SK-N-SH (cell line): ENCODE data around the gene ASPDH. TPM values are rescaled to one million over a fixed set of nuclear protein-coding genes. Genes with fewer than 3 reads are reported as not detected.

ENCODE experiments used
- CTCF ChIA-PET: fragments of 300-600, 350-600 bp; formaldehyde crosslinking; extraction: SDS; loops from one replicate; lab custom pipeline; 2021; lab: Yijun Ruan, JAX
- POLR2A ChIA-PET: fragments of 350-600 bp; sonication (Branson Sonifier 250); formaldehyde crosslinking; extraction: SDS; loops from one replicate; lab custom pipeline; 2020; ENCODE audit warnings: antibody characterized with exemption, inconsistent platforms; lab: Yijun Ruan, JAX
- DNase-seq: peaks from one replicate; pipeline ENCODE4 v3.0.0; 2012
- H2AFZ ChIP-seq: fragments of 200-600 bp; sonication (generic); 2 replicates; pipeline ENCODE4 v1.8.1; 2016; ENCODE audit warnings: antibody characterized with exemption, mild to moderate bottlenecking, low read depth
- H3F3A ChIP-seq: fragments of 200-600 bp; sonication (generic); replicated peaks from 2 replicates; pipeline ENCODE3; 2016; ENCODE audit warnings: antibody characterized with exemption, mild to moderate bottlenecking; ENCODE audit not compliant: insufficient read depth
- H3K27ac ChIP-seq, 2 experiments: fragments of 200-500 bp in 1 of 2; fragments of 200-600 bp in 1 of 2; sonication (Bioruptor generic) in 1 of 2; sonication (generic), shearing (Covaris generic) in 1 of 2; 2 replicates each; pipeline versions ENCODE4 v1.5.1 to v1.6.1; 2014 to 2016; ENCODE audit warnings: low read depth in 2 of 2, inconsistent platforms in 1 of 2, low read length in 1 of 2, mild to moderate bottlenecking in 1 of 2, mixed read lengths in 1 of 2
- H3K27me3 ChIP-seq: fragments of 200-600 bp; sonication (generic), shearing (Covaris generic); 2 replicates; pipeline ENCODE4 v1.6.1; 2016; ENCODE audit warnings: mixed run types; ENCODE audit not compliant: insufficient read depth
- H3K36me3 ChIP-seq, 2 experiments: fragments of 200-500 bp in 1 of 2; fragments of 200-600 bp in 1 of 2; sonication (Bioruptor generic) in 1 of 2; sonication (generic) in 1 of 2; replicated peaks in 1 of 2; 2 replicates each; pipeline versions ENCODE3 to v1.5.1; 2014 to 2016; ENCODE audit warnings: low read length in 1 of 2, mild to moderate bottlenecking in 1 of 2; ENCODE audit not compliant: insufficient read depth in 2 of 2, control insufficient read depth in 1 of 2
- H3K4me1 ChIP-seq, 2 experiments: fragments of 200-500 bp in 1 of 2; fragments of 200-600 bp in 1 of 2; sonication (Bioruptor generic) in 1 of 2; sonication (generic), shearing (Covaris generic) in 1 of 2; 2 replicates each; pipeline versions ENCODE4 v1.5.1 to v1.6.1; 2014 to 2016; ENCODE audit warnings: low read depth in 1 of 2, low read length in 1 of 2, mixed run types in 1 of 2; ENCODE audit not compliant: insufficient read depth in 2 of 2, control insufficient read depth in 1 of 2
- H3K4me2 ChIP-seq: fragments of 200-600 bp; sonication (generic), shearing (Covaris generic); 2 replicates; pipeline ENCODE4 v1.6.1; 2017; ENCODE audit warnings: mixed run types
- H3K4me3 ChIP-seq, 2 experiments: fragments of 200-500 bp in 1 of 2; fragments of 200-600 bp in 1 of 2; sonication (Bioruptor generic) in 1 of 2; sonication (generic), shearing (Covaris generic) in 1 of 2; 2 replicates each; pipeline versions ENCODE4 v1.5.1 to v1.8.1; 2014 to 2016; ENCODE audit warnings: low read depth in 2 of 2, inconsistent platforms in 1 of 2, low read length in 1 of 2, mild to moderate bottlenecking in 1 of 2, mixed read lengths in 1 of 2, moderate library complexity in 1 of 2
- H3K79me2 ChIP-seq: fragments of 200-600 bp; sonication (generic); 2 replicates; pipeline ENCODE4 v1.8.1; 2017; ENCODE audit warnings: mild to moderate bottlenecking; ENCODE audit not compliant: insufficient read depth
- H3K9ac ChIP-seq: fragments of 200-600 bp; sonication (generic); 2 replicates; pipeline ENCODE4 v1.6.1; 2017; ENCODE audit warnings: mixed run types
- H3K9me2 ChIP-seq: fragments of 200-600 bp; sonication (generic); 2 replicates; pipeline ENCODE4 v1.6.1; 2017; ENCODE audit warnings: mixed run types
- H3K9me3 ChIP-seq: fragments of 200-600 bp; sonication (generic); 2 replicates; pipeline ENCODE4 v1.6.1; 2017; ENCODE audit warnings: mixed run types, mild to moderate bottlenecking, moderate library complexity
- H4K20me1 ChIP-seq: fragments of 200-600 bp; sonication (generic); 2 replicates; pipeline ENCODE4 v1.6.1; 2017; ENCODE audit warnings: mild to moderate bottlenecking, mixed run types; ENCODE audit not compliant: insufficient read depth
- EZH2phosphoT487 ChIP-seq: fragments of 200-600 bp; sonication (generic); IDR thresholded peaks from 2 replicates; pipeline ENCODE4 v1.6.1; 2017; ENCODE audit warnings: low read depth, mixed run types, mild to moderate bottlenecking, antibody characterized with exemption, moderate library complexity, borderline replicate concordance
- FOSL2 ChIP-seq: IDR thresholded peaks from 2 replicates; pipeline ENCODE4 v1.4.0; 2012; ENCODE audit warnings: low read depth, mild to moderate bottlenecking, moderate library complexity, borderline replicate concordance
- JUND ChIP-seq: IDR thresholded peaks from 2 replicates; pipeline ENCODE4 v1.4.0; 2012
- MAX ChIP-seq: IDR thresholded peaks from 2 replicates; pipeline ENCODE4 v1.4.0; 2012; ENCODE audit warnings: low read depth
- NRF1 ChIP-seq: IDR thresholded peaks from 2 replicates; pipeline ENCODE4 v1.6.1; 2012; ENCODE audit warnings: low read depth, mild to moderate bottlenecking, low read length
- POLR2AphosphoS5 ChIP-seq: IDR thresholded peaks from 2 replicates; pipeline ENCODE4 v1.6.1; 2012; ENCODE audit warnings: low read depth, low read length
- REST ChIP-seq: IDR thresholded peaks from 2 replicates; pipeline ENCODE4 v1.6.1; 2012; ENCODE audit warnings: mild to moderate bottlenecking, low read depth, low read length, moderate library complexity
- SMC3 ChIP-seq: IDR thresholded peaks from 2 replicates; pipeline ENCODE4 v1.6.1; 2012; ENCODE audit warnings: low read depth, low read length, improper control_type of control experiment
- TAF1 ChIP-seq: IDR thresholded peaks from 2 replicates; pipeline ENCODE4 v1.6.1; 2012; ENCODE audit warnings: low read depth, mild to moderate bottlenecking, low read length, moderate library complexity, borderline replicate concordance
- TCF12 ChIP-seq: IDR thresholded peaks from 2 replicates; pipeline ENCODE4 v1.4.0; 2012
- WGBS: methylation state at CpG from one replicate; pipeline ENCODE4 v1.1.6; 2017; ENCODE audit warnings: low lambda C conversion rate; 5-methylcytosine and 5-hydroxymethylcytosine counted together
- polyA plus RNA-seq, 3 experiments: library from polyadenylated mRNA; depleted of rRNA; stranded (reverse); fragments of >200 nt; gene quantifications; 2 replicates each; pipeline ENCODE4 v1.2.3, GENCODE V29; 2012
- TF ChIP-seq, protein P1 (sequence below): fragments of 150-350 bp; IDR thresholded peaks from 2 replicates; pipeline ENCODE4 v1.6.1; 2017; ENCODE audit warnings: antibody characterized with exemption, low read length, low read depth, borderline replicate concordance

The ASPDH gene
- polyA plus RNA-seq, 1 of the 3 experiments (the other 2 are of a cell fraction) = 0.07 TPM

GRCh38 chr19:50477751-50478515 is 35.8 kb downstream of the ASPDH start (continued):
- TF ChIP-seq EZH2phosphoT487 (no peak), SMC3 (no peak), TAF1 (no peak), MAX (no peak), JUND (no peak)

GRCh38 chr19:50476907-50477238 is 36.8 kb downstream of the ASPDH start:
- H3K79me2 ChIP-seq = peaks cover 16% of the 10 kb centered on the region
- H3K9me3 ChIP-seq = no peaks in the 10 kb centered on the region
- no peaks in the 10 kb centered on the region for H3K9me2 ChIP-seq
- 2% methylated on average over 15 of the region's 20 CpGs for WGBS
- H3K27me3 ChIP-seq = no peaks in the 10 kb centered on the region
- no peak for TF ChIP-seq TCF12
- TF ChIP-seq MAX = no peak; the same call in 1 of the 2 replicates
- TF ChIP-seq, protein P1, sequence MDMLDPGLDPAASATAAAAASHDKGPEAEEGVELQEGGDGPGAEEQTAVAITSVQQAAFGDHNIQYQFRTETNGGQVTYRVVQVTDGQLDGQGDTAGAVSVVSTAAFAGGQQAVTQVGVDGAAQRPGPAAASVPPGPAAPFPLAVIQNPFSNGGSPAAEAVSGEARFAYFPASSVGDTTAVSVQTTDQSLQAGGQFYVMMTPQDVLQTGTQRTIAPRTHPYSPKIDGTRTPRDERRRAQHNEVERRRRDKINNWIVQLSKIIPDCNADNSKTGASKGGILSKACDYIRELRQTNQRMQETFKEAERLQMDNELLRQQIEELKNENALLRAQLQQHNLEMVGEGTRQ = no peak
- TF ChIP-seq NRF1 = no peak
- no peak for TF ChIP-seq REST
- TF ChIP-seq FOSL2 = no peak
- no peak for TF ChIP-seq POLR2AphosphoS5
- no peak for TF ChIP-seq JUND
- TF ChIP-seq TAF1 = no peak
- no peaks in the 10 kb centered on the region for H4K20me1 ChIP-seq
- H2AFZ ChIP-seq = peak overlapping the region; percentile 93; the same call in 1 of the 2 replicates
- peaks cover 6 to 9% of the 10 kb centered on the region in 2 experiments; a peak in 2 of 4 replicates for H3K4me1 ChIP-seq
- peak overlapping the region; percentile 67 to 85; a peak in 3 of 4 replicates for H3K27ac ChIP-seq
- H3F3A ChIP-seq = peaks cover 12% of the 10 kb centered on the region
- ChIA-PET POLR2A (no interaction called here), CTCF (no interaction called here)
- peak overlapping the region; percentile 76 for H3K9ac ChIP-seq
- H3K4me3 ChIP-seq = peak overlapping the region; percentile 83 to 93
- peaks cover 10 to 25% of the 10 kb centered on the region in 2 experiments for H3K36me3 ChIP-seq
- peak overlapping the region; percentile 93 for H3K4me2 ChIP-seq
- no peak for DNase-seq
